H7 (cell line): ENCODE measurements around the gene PYDC1. TPM values are rescaled to one million over a fixed set of nuclear protein-coding genes. Genes with fewer than 3 reads are reported as not detected.
"Not testable (repeated sequence)": the region's sequence is repeated elsewhere in the genome, so short reads cannot be mapped to it uniquely, and the experiment has no call there.

Experiments
- DNase-seq: peaks from one replicate; pipeline ENCODE4 v3.0.0; 2012
- H3K27me3 ChIP-seq: 2 replicates; pipeline ENCODE4 v1.6.0; 2011; ENCODE audit warnings: mild to moderate bottlenecking, low read length; ENCODE audit not compliant: control insufficient read depth, insufficient read depth
- H3K36me3 ChIP-seq: replicated peaks from 2 replicates; pipeline ENCODE4 v1.5.1; 2011; ENCODE audit warnings: low read length; ENCODE audit not compliant: control insufficient read depth, insufficient read depth
- H3K4me3 ChIP-seq: 2 replicates; pipeline ENCODE4 v1.5.1; 2011; ENCODE audit warnings: low read depth, mild to moderate bottlenecking, control low read depth, low read length, moderate library complexity; ENCODE audit not compliant: insufficient read depth
- total RNA-seq: library from RNA; depleted of rRNA; stranded (reverse); fragments of >200 nt; shearing (Covaris generic); gene quantifications from 2 replicates; pipeline ENCODE4 v1.2.3, GENCODE V29; 2014

The PYDC1 gene
- total RNA-seq, 1 experiment from 2014 or later, result not detected

GRCh38 chr16:31213342-31213741, 3.6 kb downstream of the PYDC1 start:
- DNase-seq, result no peak
- Histone ChIP-seq H3K27me3 (peaks cover 49% of the 10 kb centered on the region), H3K36me3 (no peaks in the 10 kb centered on the region), H3K4me3 (no peak overlapping the region)

GRCh38 chr16:31206776-31207175, 10.2 kb downstream of the PYDC1 start:
- no peak for DNase-seq
- H3K4me3 ChIP-seq, result no peak overlapping the region
- H3K36me3 ChIP-seq, result no peaks in the 10 kb centered on the region
- H3K27me3 ChIP-seq, result peaks cover 11% of the 10 kb centered on the region

- Histone ChIP-seq H3K27me3 (peaks cover 11% of the 10 kb centered on the region), H3K4me3 (no peak overlapping the region), H3K36me3 (no peaks in the 10 kb centered on the region)
- DNase-seq, result no peak
These were observed 11.9 kb downstream of the PYDC1 start for GRCh38 chr16:31204871-31205666.

GRCh38 chr16:31202414-31203375, 14.2 kb downstream of the PYDC1 start, which contains the start of gene PYCARD:
Gene PYCARD, minus strand, starts transcription at chr16:31202760. Its CDS starts 70 bp downstream, at chr16:31202690.
- Histone ChIP-seq H3K36me3 (peaks cover 7% of the 10 kb centered on the region), H3K4me3 (peak within 1 kb of the TSS; percentile 74), H3K27me3 (peaks cover 10% of the 10 kb centered on the region)
- DNase-seq, result peak; percentile 84

DNA sequence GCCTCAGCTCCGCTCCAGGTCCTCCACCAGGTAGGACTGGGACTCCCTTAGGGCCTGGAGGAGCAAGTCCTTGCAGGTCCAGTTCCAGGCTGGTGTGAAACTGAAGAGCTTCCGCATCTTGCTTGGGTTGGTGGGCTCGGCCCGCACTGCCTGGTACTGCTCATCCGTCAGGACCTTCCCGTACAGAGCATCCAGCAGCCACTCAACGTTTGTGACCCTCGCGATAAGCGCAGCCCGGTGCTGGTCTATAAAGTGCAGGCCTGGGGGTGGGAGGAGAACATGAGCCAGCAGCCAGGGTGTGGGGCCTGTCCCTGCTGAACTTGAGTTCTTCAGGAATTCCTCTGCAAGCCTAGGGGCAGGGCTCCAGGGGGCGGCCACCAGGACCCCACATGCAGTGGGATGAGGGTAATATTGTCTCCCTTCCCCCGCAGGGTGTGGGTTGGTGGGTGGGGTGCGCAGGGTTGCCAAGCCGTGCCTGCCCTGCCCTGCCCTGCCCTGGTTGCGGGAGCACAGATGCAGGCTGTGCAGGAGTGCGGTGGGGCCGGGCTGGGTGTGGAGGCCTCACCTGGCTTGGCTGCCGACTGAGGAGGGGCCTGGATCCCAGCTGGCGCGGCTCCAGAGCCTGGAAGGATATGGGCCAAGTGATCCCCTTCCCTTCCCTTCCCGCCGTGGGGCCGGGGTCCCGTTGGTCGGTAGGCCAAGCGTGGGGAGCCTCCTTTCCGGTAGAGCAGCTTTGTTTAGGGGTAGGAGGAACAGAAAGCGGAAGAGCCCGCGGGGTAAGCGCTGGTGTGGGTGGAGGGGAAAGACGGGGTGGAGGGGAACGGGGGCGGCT, 15.1 kb downstream of the PYDC1 start:
- peaks cover 10% of the 10 kb centered on the region for H3K27me3 ChIP-seq
- H3K4me3 ChIP-seq, result peak overlapping the region; percentile 74
- peaks cover 8% of the 10 kb centered on the region for H3K36me3 ChIP-seq
- peak; percentile 85 for DNase-seq

GRCh38 chr16:31200821-31201568, 15.9 kb downstream of the PYDC1 start:
- DNase-seq, result no peak
- H3K27me3 ChIP-seq, result peaks cover 10% of the 10 kb centered on the region
- H3K36me3 ChIP-seq, result peaks cover 13% of the 10 kb centered on the region
- H3K4me3 ChIP-seq, result peak overlapping the region; percentile 74; the same call in 1 of the 2 replicates

GRCh38 chr16:31200111-31200510, 16.8 kb downstream of the PYDC1 start:
- H3K36me3 ChIP-seq, result peaks cover 17% of the 10 kb centered on the region
- H3K4me3 ChIP-seq, H3K27me3 ChIP-seq, DNase-seq: not testable (repeated sequence)

- H3K4me3 ChIP-seq, result no peak overlapping the region
- H3K27me3 ChIP-seq, result peaks cover 10% of the 10 kb centered on the region
- no peak for DNase-seq
- H3K36me3 ChIP-seq, result peaks cover 21% of the 10 kb centered on the region
These were observed 17.4 kb downstream of the PYDC1 start for GRCh38 chr16:31199430-31200041.

GRCh38 chr16:31198207-31198882, 18.6 kb downstream of the PYDC1 start:
- H3K27me3 ChIP-seq, result peaks cover 10% of the 10 kb centered on the region
- H3K36me3 ChIP-seq, result peaks cover 31% of the 10 kb centered on the region
- H3K4me3 ChIP-seq, result no peak overlapping the region
- DNase-seq, result no peak

DNA sequence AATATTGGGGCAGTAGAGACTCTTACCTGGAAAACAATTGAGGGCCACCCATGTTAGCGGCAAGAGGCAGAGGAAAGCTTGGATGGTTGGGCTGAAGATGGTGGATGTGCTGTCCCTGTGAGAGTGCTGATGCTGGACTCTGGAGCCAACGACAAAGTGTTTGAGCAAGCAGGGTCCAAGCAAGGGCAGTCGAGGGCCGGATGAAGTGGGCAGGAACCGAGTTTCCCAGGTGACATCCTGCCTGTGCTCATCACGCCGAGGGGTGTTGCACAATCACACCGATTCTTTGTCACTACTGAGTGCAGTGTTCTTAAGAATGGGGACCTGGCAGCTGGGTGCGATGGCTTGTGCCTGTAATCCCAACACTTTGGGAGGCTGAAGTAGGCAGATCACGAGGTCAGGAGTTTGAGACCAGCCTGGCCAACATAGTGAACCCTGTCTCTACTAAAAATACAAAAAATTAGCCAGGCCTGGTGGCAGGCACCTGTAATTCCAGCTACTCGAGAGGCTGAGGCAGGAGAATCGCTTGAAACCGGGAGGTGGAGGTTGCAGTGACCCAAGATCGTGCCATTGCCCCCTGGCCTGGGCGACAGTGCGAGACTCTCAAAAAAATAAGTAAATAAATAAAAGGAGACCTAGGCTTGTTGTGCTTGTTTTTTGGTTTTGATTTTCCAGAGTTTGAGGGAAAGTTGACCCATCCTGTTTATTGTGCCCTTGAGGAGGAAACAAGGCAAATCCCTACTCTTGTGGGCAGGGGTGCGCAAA, 20.4 kb downstream of the PYDC1 start:
- Histone ChIP-seq H3K36me3 (peaks cover 47% of the 10 kb centered on the region), H3K27me3 (no peaks in the 10 kb centered on the region; the same call in 1 of the 2 replicates), H3K4me3 (no peak overlapping the region)
- no peak for DNase-seq

DNA sequence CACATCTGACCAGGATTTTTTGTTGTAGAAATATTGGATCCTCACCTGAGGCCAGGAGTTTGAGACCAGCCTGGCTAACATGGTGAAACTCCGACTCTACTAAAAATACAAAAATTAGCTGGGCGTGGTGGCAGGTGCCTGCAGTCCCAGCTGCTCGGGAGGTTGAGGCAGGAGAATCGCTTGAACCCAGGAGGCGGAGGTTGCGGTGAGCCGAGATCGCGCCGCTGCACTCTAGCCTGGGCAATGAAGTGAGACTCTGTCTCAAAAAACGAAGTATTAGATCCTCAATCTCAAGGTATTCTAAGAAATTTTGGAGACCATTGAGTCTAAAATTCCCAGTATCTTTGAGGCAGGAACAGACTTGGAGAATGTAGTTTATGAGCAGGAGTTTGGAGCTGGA, 21.1 kb downstream of the PYDC1 start:
- H3K27me3 ChIP-seq, H3K4me3 ChIP-seq, DNase-seq: not testable (repeated sequence)
- H3K36me3 ChIP-seq, result peaks cover 53% of the 10 kb centered on the region

DNA sequence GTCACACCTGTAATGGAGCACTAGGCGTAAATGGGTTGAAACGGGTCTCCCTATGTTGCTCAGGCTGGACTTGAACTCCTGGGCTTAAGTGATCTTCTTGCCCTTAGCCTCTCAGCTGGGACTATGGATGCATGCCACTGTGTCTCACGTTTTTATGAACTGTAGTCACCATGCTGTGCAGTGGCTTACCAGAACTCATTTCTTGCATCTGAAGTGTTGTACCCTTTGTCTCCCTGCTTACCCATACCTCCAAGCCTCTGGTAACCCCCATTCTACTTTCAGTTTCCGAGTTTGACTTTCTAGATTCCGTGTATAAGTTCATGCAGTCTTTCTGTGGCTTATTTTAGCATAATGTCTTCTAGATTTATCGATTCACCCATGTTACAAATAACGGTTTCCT, 22.0 kb downstream of the PYDC1 start:
- no peak overlapping the region for H3K4me3 ChIP-seq
- H3K36me3 ChIP-seq, result peaks cover 63% of the 10 kb centered on the region
- no peak for DNase-seq
- H3K27me3 ChIP-seq, result no peaks in the 10 kb centered on the region
